Sciatic nerve (tissue), 2 donors: ENCODE data around the gene CRYAB. TPM values are rescaled to one million over a fixed set of nuclear protein-coding genes. Genes with fewer than 3 reads are reported as not detected.

Source experiments
- ATAC-seq: fragments of 200-7000 bp; cut with Tn5 transposase; one replicate; pipeline ENCODE4 v1.9.1; 2020; ENCODE audit warnings: mild to moderate bottlenecking, moderate library complexity
- DNase-seq: peaks from one replicate; pipeline ENCODE4 v3.0.0-alpha.2; 2020; ENCODE audit warnings: low spot score
- intact Hi-C: fragments of 100-400 bp; cut with DNase I; formaldehyde crosslinking; loops from one replicate; pipeline ENCODE4 v1.14.2; 2022
- total RNA-seq: library from RNA; stranded (reverse); fragmentation: NEBNext Ultra II Directional; extraction: Animal tissue kit (Norgen Biotek cat#: 25700); gene quantifications from one replicate; pipeline ENCODE4 v1.2.1, GENCODE V29; 2021
- donor health status: DM: no; HTN: no; CAD: no.
- donor health status: DM: no; HTN: no; CAD: no.

The CRYAB gene
- 1,238 TPM for total RNA-seq

- intact Hi-C loops, result no loop called here
- peak; percentile 90 for DNase-seq
- peak; percentile 82 for ATAC-seq
These were observed at the start of gene CRYAB for GRCh38 chr11:111911563-111912401. TSS of gene CRYAB (minus strand) at chr11:111911770. CDS start at chr11:111911724, 46 bp downstream.

GRCh38 chr11:111960916-111961315 lies 49.3 kb upstream of the CRYAB start:
- ATAC-seq (no peak), DNase-seq (no peak)
- intact Hi-C loops, result no loop called here

GRCh38 chr11:111957663-111958444 lies 46.3 kb upstream of the CRYAB start:
- no peak for ATAC-seq
- intact Hi-C loops, result no loop called here
- DNase-seq, result no peak

- DNase-seq (no peak), ATAC-seq (no peak)
- intact Hi-C loops, result no loop called here
These were observed 42.6 kb upstream of the CRYAB start for GRCh38 chr11:111954154-111954553.

- DNase-seq (no peak), ATAC-seq (no peak)
- intact Hi-C loops, result no loop called here
These were observed 40.0 kb upstream of the CRYAB start for GRCh38 chr11:111951565-111951964.

GRCh38 chr11:111949519-111950426 lies 38.2 kb upstream of the CRYAB start:
- intact Hi-C loops, result no loop called here
- ATAC-seq, result no peak
- DNase-seq, result no peak

GRCh38 chr11:111947143-111947542 lies 35.6 kb upstream of the CRYAB start:
- intact Hi-C loops, result no loop called here
- no peak for DNase-seq

GRCh38 chr11:111946499-111946898 lies 34.9 kb upstream of the CRYAB start:
- intact Hi-C loops, result no loop called here
- ATAC-seq, result peak; percentile 27
- DNase-seq, result no peak

More at GRCh38 chr11:111947143-111947542, 35.6 kb upstream of the CRYAB start:
- ATAC-seq, result no peak

- no peak for ATAC-seq
- intact Hi-C loops, result no loop called here
These were observed 33.6 kb upstream of the CRYAB start for GRCh38 chr11:111945198-111945597.

GRCh38 chr11:111944651-111945051 lies 33.1 kb upstream of the CRYAB start:
- ATAC-seq (no peak), DNase-seq (no peak)
- intact Hi-C loops, result no loop called here

More at GRCh38 chr11:111945198-111945597, 33.6 kb upstream of the CRYAB start:
- DNase-seq, result no peak

GRCh38 chr11:111944139-111944538 lies 32.6 kb upstream of the CRYAB start:
- DNase-seq (no peak), ATAC-seq (peak; percentile 62)
- intact Hi-C loops, result no loop called here

GRCh38 chr11:111942829-111943228 lies 31.3 kb upstream of the CRYAB start:
- ATAC-seq (no peak), DNase-seq (no peak)
- intact Hi-C loops, result no loop called here

GRCh38 chr11:111941963-111942362 lies 30.4 kb upstream of the CRYAB start:
- DNase-seq, result no peak
- intact Hi-C loops, result no loop called here
- no peak for ATAC-seq

GRCh38 chr11:111939836-111940604 lies 28.4 kb upstream of the CRYAB start:
- DNase-seq (no peak), ATAC-seq (no peak)
- intact Hi-C loops, result loop anchor here (2.0 kb wide), 1 partner anchor 37 kb away; no protein-coding TSS in a partner anchor

- ATAC-seq (peak; percentile 10), DNase-seq (no peak)
- intact Hi-C loops, result loop anchor here (2.0 kb wide), 1 partner anchor 38 kb away; no protein-coding TSS in a partner anchor
These were observed 27.2 kb upstream of the CRYAB start for GRCh38 chr11:111938687-111939160.

- ATAC-seq (peak; percentile 33), DNase-seq (no peak)
- intact Hi-C loops, result loop anchor here (2.0 kb wide), 1 partner anchor 39 kb away; no protein-coding TSS in a partner anchor
These were observed 26.3 kb upstream of the CRYAB start for GRCh38 chr11:111937844-111938243.

GRCh38 chr11:111937461-111937769 lies 25.8 kb upstream of the CRYAB start:
- ATAC-seq (peak; percentile 40), DNase-seq (peak; percentile 72)
- intact Hi-C loops, result no loop called here

- intact Hi-C loops, result no loop called here
- ATAC-seq, result no peak
- no peak for DNase-seq
These were observed 24.5 kb upstream of the CRYAB start for GRCh38 chr11:111936040-111936540.
